Smooth muscle cell (in vitro differentiated cells): ENCODE results near the gene ARHGEF39. TPM values are rescaled to one million over a fixed set of nuclear protein-coding genes. Genes with fewer than 3 reads are reported as not detected.
A peak's percentile ranks its signal among the peaks of the same experiment; 100 is the strongest.

ENCODE experiments used
- DNase-seq: peaks from one replicate; lab custom pipeline; 2025; ENCODE audit not compliant: unreplicated experiment; lab: John Stamatoyannopoulos, UW
- H2AFZ ChIP-seq: fragments of 200-600 bp; sonication (generic); 2 replicates; pipeline ENCODE4 v1.6.0; 2016; ENCODE audit warnings: antibody characterized with exemption, low read depth, mild to moderate bottlenecking
- H3F3A ChIP-seq: fragments of 200-600 bp; sonication (generic); 2 replicates; pipeline ENCODE4 v1.6.0; 2017; ENCODE audit warnings: antibody characterized with exemption, low read depth
- H3K27ac ChIP-seq: fragments of 200-600 bp; sonication (generic); 2 replicates; pipeline ENCODE4 v1.5.1; 2016; ENCODE audit warnings: low read depth, mild to moderate bottlenecking
- H3K27me3 ChIP-seq: fragments of 200-600 bp; sonication (generic); 2 replicates; pipeline ENCODE4 v1.6.1; 2016; ENCODE audit warnings: low read depth, mild to moderate bottlenecking
- H3K36me3 ChIP-seq: fragments of 200-600 bp; sonication (generic); 2 replicates; pipeline ENCODE4 v1.5.1; 2016; ENCODE audit warnings: low read depth
- H3K4me1 ChIP-seq: fragments of 200-600 bp; sonication (generic); 2 replicates; pipeline ENCODE4 v1.5.1; 2016; ENCODE audit warnings: low read depth
- H3K4me2 ChIP-seq: fragments of 200-600 bp; sonication (generic); 2 replicates; pipeline ENCODE4 v1.6.0; 2016; ENCODE audit warnings: mild to moderate bottlenecking
- H3K4me3 ChIP-seq: fragments of 200-600 bp; sonication (generic); 2 replicates; pipeline ENCODE4 v1.5.1; 2016; ENCODE audit warnings: mild to moderate bottlenecking
- H3K79me2 ChIP-seq: fragments of 200-600 bp; sonication (generic); 2 replicates; pipeline ENCODE4 v1.6.0; 2016; ENCODE audit warnings: low read depth, mild to moderate bottlenecking
- H3K9ac ChIP-seq: fragments of 200-600 bp; sonication (generic); 2 replicates; pipeline ENCODE4 v1.6.0; 2016; ENCODE audit warnings: low read depth
- H3K9me3 ChIP-seq: fragments of 200-600 bp; sonication (generic); replicated peaks from 2 replicates; pipeline ENCODE4 v1.5.1; 2016; ENCODE audit warnings: low read depth
- H4K20me1 ChIP-seq: fragments of 200-600 bp; sonication (generic); 2 replicates; pipeline ENCODE4 v1.6.0; 2016; ENCODE audit warnings: low read depth
- WGBS: methylation state at CpG from one replicate; pipeline ENCODE4 v1.1.7; 2016; ENCODE audit warnings: low lambda C conversion rate; 5-methylcytosine and 5-hydroxymethylcytosine counted together
- polyA plus RNA-seq: library from polyadenylated mRNA; unstranded; fragments of >200 nt; fragmentation: Nextera tagmentation; extraction: Ambion mirVana; gene quantifications from 2 replicates; pipeline ENCODE4 v1.2.1, GENCODE V29; 2016
- total RNA-seq: library from RNA; depleted of rRNA; stranded (reverse); fragments of >200 nt; gene quantifications from 2 replicates; pipeline ENCODE4 v1.2.3, GENCODE V29; 2014
- TF ChIP-seq, protein P1 (sequence below): fragments of 200-600 bp; sonication (generic); IDR thresholded peaks from 2 replicates; pipeline ENCODE4 v1.5.1; 2017; ENCODE audit warnings: borderline replicate concordance, mild to moderate bottlenecking, antibody characterized with exemption; ENCODE audit not compliant: insufficient read depth, poor library complexity, severe bottlenecking

Gene ARHGEF39
- total and polyA plus RNA-seq, 2 experiments from 2014 or later, result 1.9 to 2.1 TPM

DNA sequence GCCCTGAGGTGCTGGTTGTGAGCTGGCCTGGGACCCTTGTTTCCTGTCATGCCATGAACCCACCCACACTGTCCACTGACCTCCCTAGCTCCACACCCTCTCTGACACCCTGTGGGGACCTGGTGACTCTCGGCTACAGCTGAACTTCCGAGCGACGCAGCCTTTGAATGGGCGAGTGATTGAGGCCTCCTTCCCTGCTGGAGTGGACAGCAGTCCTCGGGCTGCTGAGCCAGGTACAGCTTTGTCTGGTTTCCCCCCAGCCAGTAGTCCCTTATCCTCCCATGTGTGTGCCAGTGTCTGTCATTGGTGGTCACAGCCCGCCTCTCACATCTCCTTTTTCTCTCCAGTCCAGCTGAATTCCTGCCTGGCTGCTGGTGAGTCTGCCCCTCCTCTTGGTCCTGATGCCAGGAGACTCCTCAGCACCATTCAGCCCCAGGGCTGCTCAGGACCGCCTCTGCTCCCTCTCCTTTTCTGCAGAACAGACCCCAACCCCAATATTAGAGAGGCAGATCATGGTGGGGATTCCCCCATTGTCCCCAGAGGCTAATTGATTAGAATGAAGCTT, 14.9 kb upstream of the ARHGEF39 start:
- no peak for DNase-seq
- H2AFZ ChIP-seq, result no peak overlapping the region
- no peaks in the 10 kb centered on the region for H3K9me3 ChIP-seq
- 88% methylated on average over 8 of the region's 8 CpGs for WGBS
- no peak overlapping the region for H3K27ac ChIP-seq
- no peaks in the 10 kb centered on the region for H3K79me2 ChIP-seq
- no peak overlapping the region for H3K9ac ChIP-seq
- no peaks in the 10 kb centered on the region for H3K36me3 ChIP-seq
- H3K27me3 ChIP-seq, result no peaks in the 10 kb centered on the region
- H3F3A ChIP-seq, result peaks cover 44% of the 10 kb centered on the region
- H3K4me3 ChIP-seq, result no peak overlapping the region
- H4K20me1 ChIP-seq, result peaks cover 37% of the 10 kb centered on the region
- TF ChIP-seq, protein P1, sequence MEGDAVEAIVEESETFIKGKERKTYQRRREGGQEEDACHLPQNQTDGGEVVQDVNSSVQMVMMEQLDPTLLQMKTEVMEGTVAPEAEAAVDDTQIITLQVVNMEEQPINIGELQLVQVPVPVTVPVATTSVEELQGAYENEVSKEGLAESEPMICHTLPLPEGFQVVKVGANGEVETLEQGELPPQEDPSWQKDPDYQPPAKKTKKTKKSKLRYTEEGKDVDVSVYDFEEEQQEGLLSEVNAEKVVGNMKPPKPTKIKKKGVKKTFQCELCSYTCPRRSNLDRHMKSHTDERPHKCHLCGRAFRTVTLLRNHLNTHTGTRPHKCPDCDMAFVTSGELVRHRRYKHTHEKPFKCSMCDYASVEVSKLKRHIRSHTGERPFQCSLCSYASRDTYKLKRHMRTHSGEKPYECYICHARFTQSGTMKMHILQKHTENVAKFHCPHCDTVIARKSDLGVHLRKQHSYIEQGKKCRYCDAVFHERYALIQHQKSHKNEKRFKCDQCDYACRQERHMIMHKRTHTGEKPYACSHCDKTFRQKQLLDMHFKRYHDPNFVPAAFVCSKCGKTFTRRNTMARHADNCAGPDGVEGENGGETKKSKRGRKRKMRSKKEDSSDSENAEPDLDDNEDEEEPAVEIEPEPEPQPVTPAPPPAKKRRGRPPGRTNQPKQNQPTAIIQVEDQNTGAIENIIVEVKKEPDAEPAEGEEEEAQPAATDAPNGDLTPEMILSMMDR, result no peak
- H3K4me1 ChIP-seq, result peaks cover 5% of the 10 kb centered on the region
- no peak overlapping the region for H3K4me2 ChIP-seq

DNA sequence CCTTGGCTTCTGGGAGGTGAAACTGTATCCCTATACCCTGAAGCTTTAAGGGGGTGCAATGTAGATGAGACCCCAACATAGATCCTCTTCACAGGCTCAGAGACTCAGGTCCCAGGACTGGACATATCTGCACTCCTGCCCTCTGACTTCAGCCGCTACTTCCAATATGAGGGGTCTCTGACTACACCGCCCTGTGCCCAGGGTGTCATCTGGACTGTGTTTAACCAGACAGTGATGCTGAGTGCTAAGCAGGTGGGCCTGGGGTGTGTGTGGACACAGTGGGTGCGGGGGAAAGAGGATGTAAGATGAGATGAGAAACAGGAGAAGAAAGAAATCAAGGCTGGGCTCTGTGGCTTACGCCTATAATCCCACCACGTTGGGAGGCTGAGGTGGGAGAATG, 14.1 kb upstream of the ARHGEF39 start:
- Histone ChIP-seq H3F3A (peaks cover 37% of the 10 kb centered on the region), H3K36me3 (no peaks in the 10 kb centered on the region), H3K9me3 (no peaks in the 10 kb centered on the region), H3K9ac (no peak overlapping the region), H4K20me1 (peaks cover 30% of the 10 kb centered on the region), H3K4me3 (no peak overlapping the region), H3K27me3 (no peaks in the 10 kb centered on the region), H3K4me1 (peaks cover 5% of the 10 kb centered on the region), H3K79me2 (no peaks in the 10 kb centered on the region), H3K4me2 (no peak overlapping the region), H3K27ac (no peak overlapping the region), H2AFZ (no peak overlapping the region)
- no peak for DNase-seq
- TF ChIP-seq, protein P1, result no peak
- 94% methylated on average over 5 of the region's 5 CpGs for WGBS

DNA sequence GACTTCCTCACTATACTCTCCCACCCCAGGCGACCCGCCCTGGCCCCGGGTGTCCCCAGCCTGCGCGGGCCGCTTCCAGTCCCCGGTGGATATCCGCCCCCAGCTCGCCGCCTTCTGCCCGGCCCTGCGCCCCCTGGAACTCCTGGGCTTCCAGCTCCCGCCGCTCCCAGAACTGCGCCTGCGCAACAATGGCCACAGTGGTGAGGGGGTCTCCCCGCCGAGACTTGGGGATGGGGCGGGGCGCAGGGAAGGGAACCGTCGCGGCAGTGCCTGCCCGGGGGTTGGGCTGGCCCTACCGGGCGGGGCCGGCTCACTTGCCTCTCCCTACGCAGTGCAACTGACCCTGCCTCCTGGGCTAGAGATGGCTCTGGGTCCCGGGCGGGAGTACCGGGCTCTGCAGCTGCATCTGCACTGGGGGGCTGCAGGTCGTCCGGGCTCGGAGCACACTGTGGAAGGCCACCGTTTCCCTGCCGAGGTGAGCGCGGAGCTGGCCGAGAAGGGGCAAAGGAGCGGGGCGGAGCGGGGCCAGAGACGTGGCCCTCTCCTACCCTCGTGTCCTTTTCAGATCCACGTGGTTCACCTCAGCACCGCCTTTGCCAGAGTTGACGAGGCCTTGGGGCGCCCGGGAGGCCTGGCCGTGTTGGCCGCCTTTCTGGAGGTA, 10.9 kb upstream of the ARHGEF39 start:
- no peaks in the 10 kb centered on the region for H3K36me3 ChIP-seq
- peak overlapping the region; percentile 84 for H3K4me2 ChIP-seq
- no peak overlapping the region for H3K27ac ChIP-seq
- H4K20me1 ChIP-seq, result no peaks in the 10 kb centered on the region
- H3K4me3 ChIP-seq, result peak overlapping the region; percentile 56
- H2AFZ ChIP-seq, result peak overlapping the region; percentile 68
- DNase-seq, result peak; percentile 21
- 19% methylated on average over 32 of the region's 51 CpGs for WGBS
- peak overlapping the region; percentile 15 for H3K9ac ChIP-seq
- TF ChIP-seq, protein P1, result no peak
- no peaks in the 10 kb centered on the region for H3K79me2 ChIP-seq
- peaks cover 7% of the 10 kb centered on the region for H3F3A ChIP-seq
- no peaks in the 10 kb centered on the region for H3K27me3 ChIP-seq
- no peaks in the 10 kb centered on the region for H3K9me3 ChIP-seq
- H3K4me1 ChIP-seq, result peaks cover 5% of the 10 kb centered on the region

- H3K36me3 ChIP-seq, result no peaks in the 10 kb centered on the region
- no peak overlapping the region for H3K9ac ChIP-seq
- peaks cover 5% of the 10 kb centered on the region for H3K4me1 ChIP-seq
- no peaks in the 10 kb centered on the region for H4K20me1 ChIP-seq
- H3K9me3 ChIP-seq, result no peaks in the 10 kb centered on the region
- H3K27ac ChIP-seq, result no peak overlapping the region
- peak overlapping the region; percentile 84 for H3K4me2 ChIP-seq
- WGBS, result 33% methylated on average over 13 of the region's 13 CpGs
- DNase-seq, result no peak
- no peaks in the 10 kb centered on the region for H3K79me2 ChIP-seq
- peak overlapping the region; percentile 68 for H2AFZ ChIP-seq
- no peaks in the 10 kb centered on the region for H3K27me3 ChIP-seq
- H3K4me3 ChIP-seq, result peak overlapping the region; percentile 56
- H3F3A ChIP-seq, result peaks cover 6% of the 10 kb centered on the region
- TF ChIP-seq, protein P1, result no peak
These were observed 10.2 kb upstream of the ARHGEF39 start for GRCh38 chr9:35675204-35675603.
